SK-N-SH (cell line): ENCODE measurements around the gene SHMT1. TPM values are rescaled to one million over a fixed set of nuclear protein-coding genes. Genes with fewer than 3 reads are reported as not detected.

ENCODE experiments used
- CTCF ChIA-PET: fragments of 300-600, 350-600 bp; formaldehyde crosslinking; extraction: SDS; loops from one replicate; lab custom pipeline; 2021; lab: Yijun Ruan, JAX
- POLR2A ChIA-PET: fragments of 350-600 bp; sonication (Branson Sonifier 250); formaldehyde crosslinking; extraction: SDS; loops from one replicate; lab custom pipeline; 2020; ENCODE audit warnings: antibody characterized with exemption, inconsistent platforms; lab: Yijun Ruan, JAX
- DNase-seq: peaks from one replicate; pipeline ENCODE4 v3.0.0; 2012
- H2AFZ ChIP-seq: fragments of 200-600 bp; sonication (generic); 2 replicates; pipeline ENCODE4 v1.8.1; 2016; ENCODE audit warnings: antibody characterized with exemption, mild to moderate bottlenecking, low read depth
- H3F3A ChIP-seq: fragments of 200-600 bp; sonication (generic); replicated peaks from 2 replicates; pipeline ENCODE3; 2016; ENCODE audit warnings: antibody characterized with exemption, mild to moderate bottlenecking; ENCODE audit not compliant: insufficient read depth
- H3K27ac ChIP-seq, 2 experiments: fragments of 200-500 bp in 1 of 2; fragments of 200-600 bp in 1 of 2; sonication (Bioruptor generic) in 1 of 2; sonication (generic), shearing (Covaris generic) in 1 of 2; 2 replicates each; pipeline versions ENCODE4 v1.5.1 to v1.6.1; 2014 to 2016; ENCODE audit warnings: low read depth in 2 of 2, inconsistent platforms in 1 of 2, low read length in 1 of 2, mild to moderate bottlenecking in 1 of 2, mixed read lengths in 1 of 2
- H3K27me3 ChIP-seq: fragments of 200-600 bp; sonication (generic), shearing (Covaris generic); 2 replicates; pipeline ENCODE4 v1.6.1; 2016; ENCODE audit warnings: mixed run types; ENCODE audit not compliant: insufficient read depth
- H3K36me3 ChIP-seq, 2 experiments: fragments of 200-500 bp in 1 of 2; fragments of 200-600 bp in 1 of 2; sonication (Bioruptor generic) in 1 of 2; sonication (generic) in 1 of 2; replicated peaks in 1 of 2; 2 replicates each; pipeline versions ENCODE3 to v1.5.1; 2014 to 2016; ENCODE audit warnings: low read length in 1 of 2, mild to moderate bottlenecking in 1 of 2; ENCODE audit not compliant: insufficient read depth in 2 of 2, control insufficient read depth in 1 of 2
- H3K4me1 ChIP-seq, 2 experiments: fragments of 200-500 bp in 1 of 2; fragments of 200-600 bp in 1 of 2; sonication (Bioruptor generic) in 1 of 2; sonication (generic), shearing (Covaris generic) in 1 of 2; 2 replicates each; pipeline versions ENCODE4 v1.5.1 to v1.6.1; 2014 to 2016; ENCODE audit warnings: low read depth in 1 of 2, low read length in 1 of 2, mixed run types in 1 of 2; ENCODE audit not compliant: insufficient read depth in 2 of 2, control insufficient read depth in 1 of 2
- H3K4me2 ChIP-seq: fragments of 200-600 bp; sonication (generic), shearing (Covaris generic); 2 replicates; pipeline ENCODE4 v1.6.1; 2017; ENCODE audit warnings: mixed run types
- H3K4me3 ChIP-seq, 2 experiments: fragments of 200-500 bp in 1 of 2; fragments of 200-600 bp in 1 of 2; sonication (Bioruptor generic) in 1 of 2; sonication (generic), shearing (Covaris generic) in 1 of 2; 2 replicates each; pipeline versions ENCODE4 v1.5.1 to v1.8.1; 2014 to 2016; ENCODE audit warnings: low read depth in 2 of 2, inconsistent platforms in 1 of 2, low read length in 1 of 2, mild to moderate bottlenecking in 1 of 2, mixed read lengths in 1 of 2, moderate library complexity in 1 of 2
- H3K79me2 ChIP-seq: fragments of 200-600 bp; sonication (generic); 2 replicates; pipeline ENCODE4 v1.8.1; 2017; ENCODE audit warnings: mild to moderate bottlenecking; ENCODE audit not compliant: insufficient read depth
- H3K9ac ChIP-seq: fragments of 200-600 bp; sonication (generic); 2 replicates; pipeline ENCODE4 v1.6.1; 2017; ENCODE audit warnings: mixed run types
- H3K9me2 ChIP-seq: fragments of 200-600 bp; sonication (generic); 2 replicates; pipeline ENCODE4 v1.6.1; 2017; ENCODE audit warnings: mixed run types
- H3K9me3 ChIP-seq: fragments of 200-600 bp; sonication (generic); 2 replicates; pipeline ENCODE4 v1.6.1; 2017; ENCODE audit warnings: mixed run types, mild to moderate bottlenecking, moderate library complexity
- H4K20me1 ChIP-seq: fragments of 200-600 bp; sonication (generic); 2 replicates; pipeline ENCODE4 v1.6.1; 2017; ENCODE audit warnings: mild to moderate bottlenecking, mixed run types; ENCODE audit not compliant: insufficient read depth
- CHD2 ChIP-seq: fragments of 150-350 bp; IDR thresholded peaks from 2 replicates; pipeline ENCODE4 v1.6.1; 2018; ENCODE audit warnings: low read length; ENCODE audit not compliant: partially characterized antibody
- EZH2phosphoT487 ChIP-seq: fragments of 200-600 bp; sonication (generic); IDR thresholded peaks from 2 replicates; pipeline ENCODE4 v1.6.1; 2017; ENCODE audit warnings: low read depth, mixed run types, mild to moderate bottlenecking, antibody characterized with exemption, moderate library complexity, borderline replicate concordance
- FOXJ3 ChIP-seq: sonication (generic); formaldehyde crosslinking; IDR thresholded peaks from 2 replicates; pipeline ENCODE4 v1.5.1; 2020; ENCODE audit warnings: mild to moderate bottlenecking, missing genetic modification reagents
- FOXM1 ChIP-seq: IDR thresholded peaks from 2 replicates; pipeline ENCODE4 v1.4.0; 2012; ENCODE audit warnings: low read depth, mild to moderate bottlenecking
- JUND ChIP-seq: IDR thresholded peaks from 2 replicates; pipeline ENCODE4 v1.4.0; 2012
- MXI1 ChIP-seq: IDR thresholded peaks from 2 replicates; pipeline ENCODE4 v1.6.1; 2012; ENCODE audit warnings: mild to moderate bottlenecking, low read depth, low read length, improper control_type of control experiment
- NRF1 ChIP-seq: IDR thresholded peaks from 2 replicates; pipeline ENCODE4 v1.6.1; 2012; ENCODE audit warnings: low read depth, mild to moderate bottlenecking, low read length
- SIN3A ChIP-seq: IDR thresholded peaks from 2 replicates; pipeline ENCODE4 v1.6.1; 2012; ENCODE audit warnings: low read depth, mild to moderate bottlenecking, low read length, moderate library complexity, borderline replicate concordance
- TCF12 ChIP-seq: IDR thresholded peaks from 2 replicates; pipeline ENCODE4 v1.4.0; 2012
- YY1 ChIP-seq: IDR thresholded peaks from 2 replicates; pipeline ENCODE4 v1.4.0; 2012; ENCODE audit warnings: low read depth, mild to moderate bottlenecking
- WGBS: methylation state at CpG from one replicate; pipeline ENCODE4 v1.1.6; 2017; ENCODE audit warnings: low lambda C conversion rate; 5-methylcytosine and 5-hydroxymethylcytosine counted together
- polyA plus RNA-seq, 3 experiments: library from polyadenylated mRNA; depleted of rRNA; stranded (reverse); fragments of >200 nt; gene quantifications; 2 replicates each; pipeline ENCODE4 v1.2.3, GENCODE V29; 2012
- TF ChIP-seq, protein P1 (sequence below): IDR thresholded peaks from 2 replicates; pipeline ENCODE4 v1.4.0; 2012; ENCODE audit warnings: low read depth, borderline replicate concordance
- TF ChIP-seq, protein P2 (sequence below): IDR thresholded peaks from 2 replicates; pipeline ENCODE4 v1.4.0; 2012; ENCODE audit warnings: low read depth, borderline replicate concordance
- TF ChIP-seq, protein P3 (sequence below): fragments of 150-350 bp; IDR thresholded peaks from 2 replicates; pipeline ENCODE4 v1.6.1; 2017; ENCODE audit warnings: antibody characterized with exemption, low read length, low read depth, borderline replicate concordance
- TF ChIP-seq, protein P4 (sequence below): fragments of 150-350 bp; IDR thresholded peaks from 2 replicates; pipeline ENCODE4 v1.6.1; 2016; ENCODE audit warnings: mild to moderate bottlenecking, low read depth, low read length
- TF ChIP-seq, protein P5 (sequence below): fragments of 200-600 bp; sonication (generic); IDR thresholded peaks from 2 replicates; pipeline ENCODE4 v1.6.1; 2017; ENCODE audit warnings: antibody characterized with exemption, mild to moderate bottlenecking, moderate library complexity

SHMT1 gene
- polyA plus RNA-seq, 1 of the 3 experiments (the other 2 are of a cell fraction), result 17.0 TPM

DNA sequence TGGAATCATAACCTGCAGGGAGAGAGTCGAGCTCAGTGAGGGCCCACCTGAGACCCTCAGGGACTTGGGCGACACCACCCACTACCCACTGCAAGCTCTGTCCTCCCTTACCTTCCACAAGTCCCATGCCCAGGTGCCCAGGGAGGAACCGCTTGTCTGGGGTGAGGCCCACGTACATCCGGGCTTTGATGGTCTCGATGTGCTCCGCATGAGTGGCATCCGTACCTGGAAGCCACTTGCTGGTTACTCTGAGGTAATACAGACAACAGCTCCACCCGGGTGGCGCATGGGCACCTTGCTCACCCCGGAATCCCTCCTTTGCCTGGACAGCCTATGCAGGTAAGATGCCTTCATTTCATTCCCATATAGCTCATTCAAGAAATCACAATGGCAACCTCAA is 78.1 kb downstream of the SHMT1 start:
- ChIA-PET CTCF (interaction anchor here (0.9 kb wide), 1 partner anchor 35 kb away, joined by 3 read pairs; no protein-coding TSS in a partner anchor), POLR2A (no interaction called here)
- Histone ChIP-seq H3K27me3 (no peaks in the 10 kb centered on the region), H3K9me3 (no peaks in the 10 kb centered on the region), H3K79me2 (no peaks in the 10 kb centered on the region), H3K4me2 (no peak overlapping the region), H3K4me1 (no peaks in the 10 kb centered on the region), H2AFZ (no peak overlapping the region), H3K4me3 (no peak overlapping the region), H3K9ac (no peak overlapping the region), H3F3A (no peaks in the 10 kb centered on the region), H3K9me2 (no peaks in the 10 kb centered on the region), H3K27ac (no peak overlapping the region), H3K36me3 (peaks cover 53 to 55% of the 10 kb centered on the region in 2 experiments), H4K20me1 (no peaks in the 10 kb centered on the region)
- DNase-seq, result no peak
- 93% methylated on average over 10 of the region's 11 CpGs for WGBS
- TF ChIP-seq FOXJ3 (CRISPR knock-in tag) (no peak), MXI1 (no peak), YY1 (no peak), CHD2 (no peak), FOXM1 (no peak), TCF12 (no peak), EZH2phosphoT487 (no peak), SIN3A (no peak), JUND (no peak), NRF1 (no peak)
- TF ChIP-seq, protein P1, sequence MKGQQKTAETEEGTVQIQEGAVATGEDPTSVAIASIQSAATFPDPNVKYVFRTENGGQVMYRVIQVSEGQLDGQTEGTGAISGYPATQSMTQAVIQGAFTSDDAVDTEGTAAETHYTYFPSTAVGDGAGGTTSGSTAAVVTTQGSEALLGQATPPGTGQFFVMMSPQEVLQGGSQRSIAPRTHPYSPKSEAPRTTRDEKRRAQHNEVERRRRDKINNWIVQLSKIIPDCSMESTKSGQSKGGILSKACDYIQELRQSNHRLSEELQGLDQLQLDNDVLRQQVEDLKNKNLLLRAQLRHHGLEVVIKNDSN, result no peak
- TF ChIP-seq, protein P2, sequence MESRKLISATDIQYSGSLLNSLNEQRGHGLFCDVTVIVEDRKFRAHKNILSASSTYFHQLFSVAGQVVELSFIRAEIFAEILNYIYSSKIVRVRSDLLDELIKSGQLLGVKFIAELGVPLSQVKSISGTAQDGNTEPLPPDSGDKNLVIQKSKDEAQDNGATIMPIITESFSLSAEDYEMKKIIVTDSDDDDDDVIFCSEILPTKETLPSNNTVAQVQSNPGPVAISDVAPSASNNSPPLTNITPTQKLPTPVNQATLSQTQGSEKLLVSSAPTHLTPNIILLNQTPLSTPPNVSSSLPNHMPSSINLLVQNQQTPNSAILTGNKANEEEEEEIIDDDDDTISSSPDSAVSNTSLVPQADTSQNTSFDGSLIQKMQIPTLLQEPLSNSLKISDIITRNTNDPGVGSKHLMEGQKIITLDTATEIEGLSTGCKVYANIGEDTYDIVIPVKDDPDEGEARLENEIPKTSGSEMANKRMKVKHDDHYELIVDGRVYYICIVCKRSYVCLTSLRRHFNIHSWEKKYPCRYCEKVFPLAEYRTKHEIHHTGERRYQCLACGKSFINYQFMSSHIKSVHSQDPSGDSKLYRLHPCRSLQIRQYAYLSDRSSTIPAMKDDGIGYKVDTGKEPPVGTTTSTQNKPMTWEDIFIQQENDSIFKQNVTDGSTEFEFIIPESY, result no peak
- TF ChIP-seq, protein P3, sequence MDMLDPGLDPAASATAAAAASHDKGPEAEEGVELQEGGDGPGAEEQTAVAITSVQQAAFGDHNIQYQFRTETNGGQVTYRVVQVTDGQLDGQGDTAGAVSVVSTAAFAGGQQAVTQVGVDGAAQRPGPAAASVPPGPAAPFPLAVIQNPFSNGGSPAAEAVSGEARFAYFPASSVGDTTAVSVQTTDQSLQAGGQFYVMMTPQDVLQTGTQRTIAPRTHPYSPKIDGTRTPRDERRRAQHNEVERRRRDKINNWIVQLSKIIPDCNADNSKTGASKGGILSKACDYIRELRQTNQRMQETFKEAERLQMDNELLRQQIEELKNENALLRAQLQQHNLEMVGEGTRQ, result no peak
- TF ChIP-seq, protein P4, sequence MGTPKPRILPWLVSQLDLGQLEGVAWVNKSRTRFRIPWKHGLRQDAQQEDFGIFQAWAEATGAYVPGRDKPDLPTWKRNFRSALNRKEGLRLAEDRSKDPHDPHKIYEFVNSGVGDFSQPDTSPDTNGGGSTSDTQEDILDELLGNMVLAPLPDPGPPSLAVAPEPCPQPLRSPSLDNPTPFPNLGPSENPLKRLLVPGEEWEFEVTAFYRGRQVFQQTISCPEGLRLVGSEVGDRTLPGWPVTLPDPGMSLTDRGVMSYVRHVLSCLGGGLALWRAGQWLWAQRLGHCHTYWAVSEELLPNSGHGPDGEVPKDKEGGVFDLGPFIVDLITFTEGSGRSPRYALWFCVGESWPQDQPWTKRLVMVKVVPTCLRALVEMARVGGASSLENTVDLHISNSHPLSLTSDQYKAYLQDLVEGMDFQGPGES, result no peak
- TF ChIP-seq, protein P5, sequence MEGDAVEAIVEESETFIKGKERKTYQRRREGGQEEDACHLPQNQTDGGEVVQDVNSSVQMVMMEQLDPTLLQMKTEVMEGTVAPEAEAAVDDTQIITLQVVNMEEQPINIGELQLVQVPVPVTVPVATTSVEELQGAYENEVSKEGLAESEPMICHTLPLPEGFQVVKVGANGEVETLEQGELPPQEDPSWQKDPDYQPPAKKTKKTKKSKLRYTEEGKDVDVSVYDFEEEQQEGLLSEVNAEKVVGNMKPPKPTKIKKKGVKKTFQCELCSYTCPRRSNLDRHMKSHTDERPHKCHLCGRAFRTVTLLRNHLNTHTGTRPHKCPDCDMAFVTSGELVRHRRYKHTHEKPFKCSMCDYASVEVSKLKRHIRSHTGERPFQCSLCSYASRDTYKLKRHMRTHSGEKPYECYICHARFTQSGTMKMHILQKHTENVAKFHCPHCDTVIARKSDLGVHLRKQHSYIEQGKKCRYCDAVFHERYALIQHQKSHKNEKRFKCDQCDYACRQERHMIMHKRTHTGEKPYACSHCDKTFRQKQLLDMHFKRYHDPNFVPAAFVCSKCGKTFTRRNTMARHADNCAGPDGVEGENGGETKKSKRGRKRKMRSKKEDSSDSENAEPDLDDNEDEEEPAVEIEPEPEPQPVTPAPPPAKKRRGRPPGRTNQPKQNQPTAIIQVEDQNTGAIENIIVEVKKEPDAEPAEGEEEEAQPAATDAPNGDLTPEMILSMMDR, result no peak
